Breast epithelium (tissue), 3 donors: ENCODE results near the gene HOXD1.

Source experiments
- CTCF ChIP-seq, 3 donors: fragments of 450-650 bp; IDR thresholded peaks; one replicate each; pipeline ENCODE4 v1.5.1; 2016 to 2017; ENCODE audit warnings: antibody characterized with exemption in 3 of 3, mild to moderate bottlenecking in 3 of 3, moderate library complexity in 3 of 3
- POLR2AphosphoS5 ChIP-seq, 3 donors: sonication (generic); formaldehyde crosslinking; IDR thresholded peaks; one replicate each; pipeline ENCODE4 v1.6.1; 2017; ENCODE audit warnings: antibody characterized with exemption in 3 of 3

- TF ChIP-seq CTCF (IDR thresholded peaks at IDR 0.05) (no peak), POLR2AphosphoS5 (IDR thresholded peaks at IDR 0.05) (no peak)
These were observed 19.3 kb upstream of the HOXD1 start for GRCh38 chr2:176169181-176169580.
